ENCODE data around the gene PKNOX2.

PKNOX2 gene

GRCh38 chr11:125171974-125172373 is 7.4 kb downstream of the PKNOX2 start:
- Histone ChIP-seq H2AFZ (ENCODE audit: low read depth, low read length) (no peak overlapping the region), H3K9ac (ENCODE audit: low read depth, low read length) (no peak overlapping the region), H3K4me1 (ENCODE audit: insufficient read depth, low read length) (no peaks in the 10 kb centered on the region), H3K27ac (ENCODE audit: low read length) (no peak overlapping the region), H3K4me2 (ENCODE audit: insufficient read depth, low read length) (no peak overlapping the region), H3K9me3 (ENCODE audit: insufficient read depth, low read length, severe bottlenecking) (no peaks in the 10 kb centered on the region), H3K36me3 (ENCODE audit: insufficient read depth, low read length) (no peaks in the 10 kb centered on the region), H3K4me3 (ENCODE audit: low read depth in 1 of 2, low read length in 2 of 2) (no peak overlapping the region), H3K27me3 (ENCODE audit: insufficient read depth, low read length, poor library complexity) (no peaks in the 10 kb centered on the region), H3K79me2 (ENCODE audit: insufficient read depth, low read length) (no peaks in the 10 kb centered on the region), H4K20me1 (ENCODE audit: insufficient read depth, low read length) (no peaks in the 10 kb centered on the region)
- ATAC-seq (ENCODE audit: insufficient read depth, low read depth) = no peak
- no peak for DNase-seq
- TF ChIP-seq CTCF (IDR thresholded peaks at IDR 0.05; ENCODE audit: borderline replicate concordance, extremely low read depth, low read length, poor library complexity, severe bottlenecking) = no peak
- no peak for TF ChIP-seq EZH2 (IDR thresholded peaks at IDR 0.05; ENCODE audit: borderline replicate concordance, low read depth, low read length, severe bottlenecking)

DNA sequence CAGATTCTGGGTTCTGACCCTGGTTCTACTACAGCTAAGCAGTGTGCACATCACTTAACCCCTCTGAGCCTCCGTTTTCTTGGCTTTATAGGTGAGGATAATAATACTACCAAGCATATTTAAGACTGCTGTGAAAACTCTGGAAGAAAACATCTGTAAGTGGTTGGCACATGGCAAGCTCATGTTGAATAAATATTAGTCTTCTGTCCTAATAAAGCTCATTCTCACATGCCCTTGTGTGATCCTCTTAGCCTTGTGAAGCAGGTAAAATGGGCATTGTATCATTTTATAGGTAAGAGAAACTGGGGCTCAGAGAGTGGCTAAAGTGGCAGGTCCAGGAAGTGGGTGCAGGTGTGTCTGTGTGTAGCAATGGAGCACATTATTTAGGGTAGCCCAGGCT is 8.5 kb downstream of the PKNOX2 start:
- H2AFZ ChIP-seq (ENCODE audit: low read depth, low read length) = no peak overlapping the region
- H3K4me3 ChIP-seq (ENCODE audit: low read depth in 1 of 2, low read length in 2 of 2) = no peak overlapping the region
- no peak overlapping the region for H3K9ac ChIP-seq (ENCODE audit: low read depth, low read length)
- no peak for TF ChIP-seq CTCF (IDR thresholded peaks at IDR 0.05; ENCODE audit: borderline replicate concordance, extremely low read depth, low read length, poor library complexity, severe bottlenecking)
- no peak for TF ChIP-seq EZH2 (IDR thresholded peaks at IDR 0.05; ENCODE audit: borderline replicate concordance, low read depth, low read length, severe bottlenecking)
- H3K79me2 ChIP-seq (ENCODE audit: insufficient read depth, low read length) = no peaks in the 10 kb centered on the region
- DNase-seq (no peak), ATAC-seq (ENCODE audit: insufficient read depth, low read depth) (no peak)
- H3K4me1 ChIP-seq (ENCODE audit: insufficient read depth, low read length) = no peaks in the 10 kb centered on the region
- no peaks in the 10 kb centered on the region for H3K27me3 ChIP-seq (ENCODE audit: insufficient read depth, low read length, poor library complexity)
- no peak overlapping the region for H3K4me2 ChIP-seq (ENCODE audit: insufficient read depth, low read length)
- no peaks in the 10 kb centered on the region for H3K36me3 ChIP-seq (ENCODE audit: insufficient read depth, low read length)
- no peaks in the 10 kb centered on the region for H3K9me3 ChIP-seq (ENCODE audit: insufficient read depth, low read length, severe bottlenecking)
- no peak overlapping the region for H3K27ac ChIP-seq (ENCODE audit: low read length)
- H4K20me1 ChIP-seq (ENCODE audit: insufficient read depth, low read length) = no peaks in the 10 kb centered on the region

- no peak overlapping the region for H3K4me2 ChIP-seq (ENCODE audit: insufficient read depth, low read length)
- H3K9me3 ChIP-seq (ENCODE audit: insufficient read depth, low read length, severe bottlenecking) = no peaks in the 10 kb centered on the region
- no peaks in the 10 kb centered on the region for H3K79me2 ChIP-seq (ENCODE audit: insufficient read depth, low read length)
- H3K4me1 ChIP-seq (ENCODE audit: insufficient read depth, low read length) = no peaks in the 10 kb centered on the region
- no peak overlapping the region for H3K4me3 ChIP-seq (ENCODE audit: low read depth in 1 of 2, low read length in 2 of 2)
- H3K36me3 ChIP-seq (ENCODE audit: insufficient read depth, low read length) = no peaks in the 10 kb centered on the region
- DNase-seq (no peak), ATAC-seq (ENCODE audit: insufficient read depth, low read depth) (no peak)
- no peaks in the 10 kb centered on the region for H3K27me3 ChIP-seq (ENCODE audit: insufficient read depth, low read length, poor library complexity)
- no peak overlapping the region for H2AFZ ChIP-seq (ENCODE audit: low read depth, low read length)
- no peak overlapping the region for H3K9ac ChIP-seq (ENCODE audit: low read depth, low read length)
- no peaks in the 10 kb centered on the region for H4K20me1 ChIP-seq (ENCODE audit: insufficient read depth, low read length)
- H3K27ac ChIP-seq (ENCODE audit: low read length) = no peak overlapping the region
- TF ChIP-seq EZH2 (IDR thresholded peaks at IDR 0.05; ENCODE audit: borderline replicate concordance, low read depth, low read length, severe bottlenecking) (no peak), CTCF (IDR thresholded peaks at IDR 0.05; ENCODE audit: borderline replicate concordance, extremely low read depth, low read length, poor library complexity, severe bottlenecking) (no peak)
Measured at GRCh38 chr11:125173556-125173955, 9.0 kb downstream of the PKNOX2 start.

GRCh38 chr11:125174057-125174456 is 9.5 kb downstream of the PKNOX2 start:
- no peak overlapping the region for H3K27ac ChIP-seq (ENCODE audit: low read length)
- H3K36me3 ChIP-seq (ENCODE audit: insufficient read depth, low read length) = no peaks in the 10 kb centered on the region
- TF ChIP-seq CTCF (IDR thresholded peaks at IDR 0.05; ENCODE audit: borderline replicate concordance, extremely low read depth, low read length, poor library complexity, severe bottlenecking) (no peak), EZH2 (IDR thresholded peaks at IDR 0.05; ENCODE audit: borderline replicate concordance, low read depth, low read length, severe bottlenecking) (no peak)
- H3K4me1 ChIP-seq (ENCODE audit: insufficient read depth, low read length) = no peaks in the 10 kb centered on the region
- no peak overlapping the region for H3K9ac ChIP-seq (ENCODE audit: low read depth, low read length)
- H3K9me3 ChIP-seq (ENCODE audit: insufficient read depth, low read length, severe bottlenecking) = no peaks in the 10 kb centered on the region
- H3K27me3 ChIP-seq (ENCODE audit: insufficient read depth, low read length, poor library complexity) = no peaks in the 10 kb centered on the region
- no peaks in the 10 kb centered on the region for H3K79me2 ChIP-seq (ENCODE audit: insufficient read depth, low read length)
- no peaks in the 10 kb centered on the region for H4K20me1 ChIP-seq (ENCODE audit: insufficient read depth, low read length)
- H3K4me2 ChIP-seq (ENCODE audit: insufficient read depth, low read length) = no peak overlapping the region
- no peak for DNase-seq
- H3K4me3 ChIP-seq (ENCODE audit: low read depth in 1 of 2, low read length in 2 of 2) = no peak overlapping the region
- no peak overlapping the region for H2AFZ ChIP-seq (ENCODE audit: low read depth, low read length)
- ATAC-seq (ENCODE audit: insufficient read depth, low read depth) = no peak
